PC-3 (cell line): ENCODE data around the gene GATM. TPM values are rescaled to one million over a fixed set of nuclear protein-coding genes. Genes with fewer than 3 reads are reported as not detected.

Experiments
- ATAC-seq: fragments of 200-7000 bp; cut with Tn5 transposase; 2 replicates; pipeline ENCODE4 v1.9.1; 2020; ENCODE audit warnings: mild to moderate bottlenecking, moderate library complexity
- BruUV-seq: library from RNA; stranded (reverse); fragments of 400-500 nt; replicated peaks from 2 replicates; lab custom pipeline; 2021; lab: Mats Ljungman, UMichigan
- CTCF ChIA-PET: fragments of 300-600 bp; sonication (Branson Sonifier 250); formaldehyde crosslinking; loops from one replicate; lab custom pipeline; 2022; ENCODE audit warnings: antibody characterized with exemption; lab: Charles Lee
- POLR2A ChIA-PET: fragments of 300-600 bp; sonication (Branson Sonifier 250); formaldehyde crosslinking; loops from one replicate; lab custom pipeline; 2022; ENCODE audit warnings: antibody characterized with exemption; ENCODE audit not compliant: unreplicated experiment; lab: Charles Lee
- DNase-seq: peaks from one replicate; pipeline ENCODE4 v3.0.0-alpha.2; 2015
- H2AFZ ChIP-seq: fragments of 300-600 bp; sonication (generic); 2 replicates; pipeline ENCODE4 v1.6.0; 2016; ENCODE audit warnings: antibody characterized with exemption, low read length
- H3F3A ChIP-seq: fragments of 300-600 bp; sonication (generic); one replicate; pipeline ENCODE4 v1.6.0; 2017; ENCODE audit warnings: antibody characterized with exemption, low read length, control low read depth, mild to moderate bottlenecking; ENCODE audit not compliant: unreplicated experiment
- H3K27ac ChIP-seq: fragments of 300-600 bp; sonication (generic); 2 replicates; pipeline ENCODE4 v1.5.1; 2016; ENCODE audit warnings: mild to moderate bottlenecking, low read length
- H3K27me3 ChIP-seq: fragments of 300-600 bp; sonication (generic); 2 replicates; pipeline ENCODE4 v1.6.1; 2016; ENCODE audit warnings: low read length, mixed read lengths
- H3K36me3 ChIP-seq: fragments of 300-600 bp; sonication (generic); 2 replicates; pipeline ENCODE4 v1.6.1; 2016; ENCODE audit warnings: low read depth, mixed run types, low read length, mixed read lengths
- H3K4me1 ChIP-seq: fragments of 300-600 bp; sonication (generic); 2 replicates; pipeline ENCODE4 v1.5.1; 2016; ENCODE audit warnings: low read length; ENCODE audit not compliant: insufficient read depth
- H3K4me2 ChIP-seq: fragments of 300-600 bp; sonication (generic); 2 replicates; pipeline ENCODE4 v1.6.0; 2016; ENCODE audit warnings: low read length
- H3K4me3 ChIP-seq: fragments of 300-600 bp; sonication (generic); 2 replicates; pipeline ENCODE4 v1.5.1; 2016; ENCODE audit warnings: mild to moderate bottlenecking, low read length, mixed read lengths
- H3K79me2 ChIP-seq: fragments of 300-600 bp; sonication (generic); 2 replicates; pipeline ENCODE4 v1.6.1; 2017; ENCODE audit warnings: low read length, mixed read lengths
- H3K9ac ChIP-seq: fragments of 300-600 bp; sonication (generic); 2 replicates; pipeline ENCODE4 v1.6.0; 2016; ENCODE audit warnings: mild to moderate bottlenecking, low read length
- H3K9me2 ChIP-seq: fragments of 300-600 bp; sonication (generic); replicated peaks from 2 replicates; pipeline ENCODE4 v1.6.1; 2016; ENCODE audit warnings: mixed run types, low read length, mixed read lengths
- H3K9me3 ChIP-seq: fragments of 300-600 bp; sonication (generic); 2 replicates; pipeline ENCODE4 v1.6.1; 2016; ENCODE audit warnings: low read length, mixed read lengths
- H4K20me1 ChIP-seq: fragments of 300-600 bp; sonication (generic); 2 replicates; pipeline ENCODE4 v1.6.1; 2016; ENCODE audit warnings: low read length, mixed read lengths
- CTCF ChIP-seq: fragments of 300-600 bp; sonication (generic); conservative IDR thresholded peaks from 2 replicates; pipeline ENCODE4 v1.5.1; 2017; ENCODE audit warnings: antibody characterized with exemption, low read depth, mild to moderate bottlenecking, low read length
- EZH2 ChIP-seq: fragments of 300-600 bp; sonication (generic); IDR thresholded peaks from one replicate; pipeline ENCODE4 v1.6.1; 2017; ENCODE audit warnings: antibody characterized with exemption, mild to moderate bottlenecking, low read length; ENCODE audit not compliant: unreplicated experiment
- EZH2phosphoT487 ChIP-seq: fragments of 300-600 bp; sonication (generic); IDR thresholded peaks from 2 replicates; pipeline ENCODE4 v1.6.1; 2018; ENCODE audit warnings: mild to moderate bottlenecking, antibody characterized with exemption, low read length, borderline replicate concordance
- intact Hi-C: fragments of 100-400 bp; cut with micrococcal nuclease; formaldehyde crosslinking; loops from 2 replicates; pipeline ENCODE4 v1.9.0; 2023
- total RNA-seq: library from RNA; depleted of rRNA; stranded (reverse); fragments of >200 nt; gene quantifications from 2 replicates; pipeline ENCODE4 v1.2.3, GENCODE V29; 2014

GATM gene
- total RNA-seq, 1 experiment from 2014 or later, result 0.87 TPM

- ChIA-PET POLR2A (no interaction called here), CTCF (interaction anchor here (0.5 kb wide), 1 partner anchor 278 kb away, joined by 3 read pairs; no protein-coding TSS in a partner anchor)
- no TSS peak for BruUV-seq
- H3K27ac ChIP-seq, result no peak overlapping the region
- intact Hi-C loops, result no loop called here
- H3K36me3 ChIP-seq, result no peaks in the 10 kb centered on the region
- TF ChIP-seq EZH2 (no peak), EZH2phosphoT487 (no peak), CTCF (no peak)
- H3K79me2 ChIP-seq, result 0 out of 2 replicates have a peak, but pooled peaks cover under 1% of the 10 kb centered on the region
- H3K9ac ChIP-seq, result no peak overlapping the region
- no peak overlapping the region for H3K4me2 ChIP-seq
- DNase-seq, result no peak
- no peaks in the 10 kb centered on the region for H4K20me1 ChIP-seq
- H3K9me2 ChIP-seq, result no peaks in the 10 kb centered on the region
- H3K9me3 ChIP-seq, result no peaks in the 10 kb centered on the region
- H3K4me3 ChIP-seq, result no peak overlapping the region
- H3K27me3 ChIP-seq, result no peaks in the 10 kb centered on the region
- no peak overlapping the region for H2AFZ ChIP-seq
- no peak for ATAC-seq
- peaks cover 24% of the 10 kb centered on the region for H3K4me1 ChIP-seq
- no peaks in the 10 kb centered on the region for H3F3A ChIP-seq
Observed at GRCh38 chr15:45395943-45396342, 17.6 kb upstream of the GATM start.

GRCh38 chr15:45394681-45395080, 16.3 kb upstream of the GATM start:
- BruUV-seq, result no TSS peak
- CTCF ChIA-PET, result no interaction called here
- Histone ChIP-seq H2AFZ (no peak overlapping the region), H4K20me1 (no peaks in the 10 kb centered on the region), H3K36me3 (no peaks in the 10 kb centered on the region), H3K27ac (no peak overlapping the region), H3K9me2 (no peaks in the 10 kb centered on the region), H3K4me2 (no peak overlapping the region), H3K27me3 (no peaks in the 10 kb centered on the region), H3K4me1 (peaks cover 20% of the 10 kb centered on the region), H3F3A (no peaks in the 10 kb centered on the region), H3K9ac (no peak overlapping the region), H3K9me3 (no peaks in the 10 kb centered on the region), H3K79me2 (no peaks in the 10 kb centered on the region), H3K4me3 (no peak overlapping the region)
- intact Hi-C loops, result no loop called here
- POLR2A ChIA-PET, result no interaction called here
- no peak for DNase-seq
- no peak for ATAC-seq
- TF ChIP-seq EZH2phosphoT487 (no peak), CTCF (no peak), EZH2 (no peak)

- intact Hi-C loops, result no loop called here
- Histone ChIP-seq H3K4me1 (peaks cover 13% of the 10 kb centered on the region), H3K9me2 (no peaks in the 10 kb centered on the region), H4K20me1 (no peaks in the 10 kb centered on the region), H3K27ac (no peak overlapping the region), H3K9me3 (no peaks in the 10 kb centered on the region), H3K79me2 (no peaks in the 10 kb centered on the region), H3K4me3 (no peak overlapping the region), H3K9ac (no peak overlapping the region), H3K4me2 (no peak overlapping the region), H3K36me3 (no peaks in the 10 kb centered on the region), H3K27me3 (no peaks in the 10 kb centered on the region), H3F3A (no peaks in the 10 kb centered on the region), H2AFZ (no peak overlapping the region)
- BruUV-seq, result no TSS peak
- peak; percentile 87 for ATAC-seq
- DNase-seq, result peak; percentile 60
- no peak for TF ChIP-seq EZH2
- TF ChIP-seq EZH2phosphoT487, result no peak
- peak; percentile 64 for TF ChIP-seq CTCF
- POLR2A ChIA-PET, result no interaction called here
- CTCF ChIA-PET, result no interaction called here
Observed at GRCh38 chr15:45393851-45394250, 15.5 kb upstream of the GATM start.
